Left lung (tissue), 10 donors: ENCODE data around the gene MAPKAPK3. TPM values are rescaled to one million over a fixed set of nuclear protein-coding genes. Genes with fewer than 3 reads are reported as not detected.
A peak's percentile ranks its signal among the peaks of the same experiment; 100 is the strongest.

Experiments used
- ATAC-seq: fragments of 200-7000 bp; cut with Tn5 transposase; one replicate; pipeline ENCODE4 v1.9.1; 2020; ENCODE audit warnings: moderate library complexity
- DNase-seq, 4 donors: peaks; one replicate each; pipeline ENCODE4 v3.0.0-alpha.2; 2013 to 2020
- H3K27ac ChIP-seq, 2 donors: fragments of 200-600 bp; sonication (generic) in 1 of 2; one replicate each; pipeline versions ENCODE4 v1.5.0 to v1.8.0; 2020 to 2021
- H3K27me3 ChIP-seq, 2 donors: fragments of 200-600 bp; sonication (generic) in 1 of 2; one replicate each; pipeline versions ENCODE4 v1.5.0 to v1.8.0; 2020 to 2021
- H3K36me3 ChIP-seq, 2 donors: fragments of 200-600 bp; sonication (generic) in 1 of 2; one replicate each; pipeline versions ENCODE4 v1.5.0 to v1.8.0; 2020 to 2021
- H3K4me1 ChIP-seq, 2 donors: fragments of 200-600 bp; one replicate each; pipeline ENCODE4 v1.8.0; 2021
- H3K4me3 ChIP-seq, 2 donors: fragments of 200-600 bp; sonication (generic) in 1 of 2; one replicate each; pipeline versions ENCODE4 v1.5.0 to v1.8.0; 2020 to 2021; ENCODE audit warnings: mild to moderate bottlenecking in 1 of 2
- H3K9me3 ChIP-seq, 2 donors: fragments of 200-600 bp; sonication (generic) in 1 of 2; one replicate each; pipeline versions ENCODE4 v1.5.0 to v1.8.0; 2020 to 2021
- CTCF ChIP-seq, 2 donors: fragments of 200-600 bp; sonication (generic) in 1 of 2; IDR thresholded peaks; one replicate each; pipeline versions ENCODE4 v1.5.0 to v1.8.0; 2021; ENCODE audit warnings: antibody characterized with exemption in 2 of 2
- intact Hi-C, 2 donors: fragments of 100-400 bp; cut with DNase I; formaldehyde crosslinking; loops; one replicate each; pipeline versions ENCODE4 v1.11.2 to v1.14.2; 2022
- polyA plus RNA-seq, 6 donors: library from polyadenylated mRNA; unstranded; fragments of 120-200 nt; gene quantifications; one replicate each; pipeline ENCODE4 v1.2.1, GENCODE V29; 2013; ENCODE audit not compliant: insufficient read length in 6 of 6
- total RNA-seq, 2 donors: library from RNA; stranded (reverse); fragmentation: NEBNext Ultra II Directional; extraction: Animal tissue kit (Norgen Biotek cat#: 25700); gene quantifications; one replicate each; pipeline ENCODE4 v1.2.1, GENCODE V29; 2021
- donor health status: DM: no; HTN: yes; CAD: no.
- donor health status: DM: no; HTN: no; CAD: no.

MAPKAPK3 gene
- total and polyA plus RNA-seq, 8 donors, result 34.1 to 118 (median 37.0) TPM

DNA sequence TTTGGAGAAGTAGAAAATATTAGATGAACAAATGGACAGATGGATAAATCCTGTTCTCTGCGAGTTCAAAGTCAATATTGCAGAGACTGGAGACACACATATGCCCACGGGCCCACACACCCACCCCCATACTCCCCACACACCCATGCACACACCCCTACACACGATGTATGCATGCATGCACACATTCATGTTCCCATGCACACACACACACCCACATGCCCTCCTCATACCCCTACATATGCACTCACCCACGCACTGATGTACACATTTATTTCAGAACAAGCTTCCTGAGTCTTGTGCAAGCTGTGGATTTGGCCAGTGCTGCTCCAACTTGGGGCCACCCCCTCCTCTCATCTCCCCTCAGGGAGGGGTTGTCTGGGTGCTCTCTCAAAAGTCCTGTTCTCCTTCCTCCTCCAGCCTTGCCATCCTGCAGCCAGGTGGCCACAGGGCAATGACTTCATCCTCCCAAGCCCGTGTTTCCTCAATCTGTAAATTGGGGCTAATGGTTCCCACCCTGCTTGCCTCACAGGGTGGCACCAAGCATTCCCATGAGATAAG, 16.4 kb downstream of the MAPKAPK3 start:
- Histone ChIP-seq H3K9me3 (no peaks in the 10 kb centered on the region), H3K4me1 (peaks cover 0 to 72% of the 10 kb centered on the region in 2 donors), H3K27ac (peak overlapping the region in 1 of 2 donors; percentile 66), H3K36me3 (peaks cover 0 to 16% of the 10 kb centered on the region in 2 donors), H3K27me3 (no peaks in the 10 kb centered on the region), H3K4me3 (no peak overlapping the region)
- no peak for TF ChIP-seq CTCF (IDR thresholded peaks at IDR 0.05)
- intact Hi-C loops, result no loop called here
- DNase-seq (no peak), ATAC-seq (no peak)

- intact Hi-C loops, result no loop called here
Measured at GRCh38 chr3:50635066-50635465, 18.1 kb downstream of the MAPKAPK3 start.

GRCh38 chr3:50637011-50637410, 20.1 kb downstream of the MAPKAPK3 start:
- Histone ChIP-seq H3K4me1 (peaks cover 0 to 35% of the 10 kb centered on the region in 2 donors), H3K9me3 (no peaks in the 10 kb centered on the region), H3K27ac (no peak overlapping the region), H3K36me3 (peaks cover 0 to 43% of the 10 kb centered on the region in 2 donors), H3K4me3 (no peak overlapping the region), H3K27me3 (no peaks in the 10 kb centered on the region)
- TF ChIP-seq CTCF (IDR thresholded peaks at IDR 0.05), result no peak
- DNase-seq (no peak), ATAC-seq (no peak)
- intact Hi-C loops, result no loop called here

More at GRCh38 chr3:50635066-50635465, 18.1 kb downstream of the MAPKAPK3 start:
- H3K27me3 ChIP-seq, result no peaks in the 10 kb centered on the region
- peaks cover 0 to 55% of the 10 kb centered on the region in 2 donors for H3K4me1 ChIP-seq
- DNase-seq, result no peak
- H3K9me3 ChIP-seq, result no peaks in the 10 kb centered on the region
- no peak overlapping the region for H3K4me3 ChIP-seq
- H3K27ac ChIP-seq, result no peak overlapping the region
- H3K36me3 ChIP-seq, result peaks cover 0 to 32% of the 10 kb centered on the region in 2 donors
- ATAC-seq, result no peak
- no peak for TF ChIP-seq CTCF (IDR thresholded peaks at IDR 0.05)

DNA sequence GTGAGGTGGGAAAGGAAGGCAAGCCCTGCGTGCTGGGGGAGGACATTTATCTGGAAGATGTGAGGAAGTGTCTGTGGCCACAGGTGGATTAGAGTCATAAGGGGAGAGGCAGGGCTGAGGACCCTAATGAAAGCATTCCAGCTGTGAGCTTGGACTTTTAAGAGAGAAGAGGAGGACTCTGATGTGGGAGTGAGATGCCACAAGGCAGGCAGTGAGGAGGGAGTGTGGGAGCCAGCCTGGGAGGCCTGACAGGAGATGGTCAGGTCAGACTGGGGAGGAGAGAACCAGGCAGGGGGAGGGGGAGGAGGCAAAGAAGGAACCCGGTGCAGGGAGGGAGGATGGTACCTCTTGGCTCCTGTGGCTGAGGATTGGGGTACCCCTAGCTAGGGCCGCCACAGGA, 21.0 kb downstream of the MAPKAPK3 start:
- Histone ChIP-seq H3K4me1 (peaks cover 0 to 26% of the 10 kb centered on the region in 2 donors), H3K36me3 (peaks cover 0 to 52% of the 10 kb centered on the region in 2 donors), H3K9me3 (no peaks in the 10 kb centered on the region), H3K4me3 (no peak overlapping the region), H3K27ac (no peak overlapping the region), H3K27me3 (no peaks in the 10 kb centered on the region)
- intact Hi-C loops, result no loop called here
- ATAC-seq (no peak), DNase-seq (no peak)
- no peak for TF ChIP-seq CTCF (IDR thresholded peaks at IDR 0.05)

- TF ChIP-seq CTCF (IDR thresholded peaks at IDR 0.05), result no peak
- Histone ChIP-seq H3K27ac (no peak overlapping the region), H3K9me3 (no peaks in the 10 kb centered on the region), H3K36me3 (peaks cover 0 to 63% of the 10 kb centered on the region in 2 donors), H3K4me3 (no peak overlapping the region), H3K27me3 (no peaks in the 10 kb centered on the region), H3K4me1 (peaks cover 0 to 15% of the 10 kb centered on the region in 2 donors)
- DNase-seq, result no peak
- peak; percentile 21 for ATAC-seq
- intact Hi-C loops, result no loop called here
Measured at GRCh38 chr3:50639055-50639494, 22.1 kb downstream of the MAPKAPK3 start.
